ENCODE measurements around the gene CLEC1A.
A peak's percentile ranks its signal among the peaks of the same experiment; 100 is the strongest.
"Not testable (repeated sequence)": the region's sequence is repeated elsewhere in the genome, so short reads cannot be mapped to it uniquely, and the experiment has no call there.

The CLEC1A gene

DNA sequence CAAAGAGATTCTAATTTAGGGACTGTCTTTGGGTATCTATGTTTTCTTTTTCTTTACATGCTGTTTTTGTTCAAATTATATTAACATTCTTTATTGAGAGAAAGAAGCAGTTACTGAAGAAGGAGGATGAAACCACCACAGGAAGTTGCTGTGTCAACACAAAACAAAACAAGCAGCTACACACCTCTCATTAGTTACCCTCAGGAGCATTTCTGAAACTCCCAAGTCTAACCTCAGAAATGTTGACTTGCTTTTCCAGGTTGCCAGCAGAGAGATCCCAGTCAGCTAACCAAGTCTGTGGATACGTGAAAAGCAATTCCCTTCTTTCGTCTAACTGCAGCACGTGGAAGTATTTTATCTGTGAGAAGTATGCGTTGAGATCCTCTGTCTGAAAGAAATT is 33.5 kb downstream of the CLEC1A start:
- no peak overlapping the region for H3K27ac ChIP-seq
- no peak for DNase-seq (ENCODE audit: low read depth, low spot score)

DNA sequence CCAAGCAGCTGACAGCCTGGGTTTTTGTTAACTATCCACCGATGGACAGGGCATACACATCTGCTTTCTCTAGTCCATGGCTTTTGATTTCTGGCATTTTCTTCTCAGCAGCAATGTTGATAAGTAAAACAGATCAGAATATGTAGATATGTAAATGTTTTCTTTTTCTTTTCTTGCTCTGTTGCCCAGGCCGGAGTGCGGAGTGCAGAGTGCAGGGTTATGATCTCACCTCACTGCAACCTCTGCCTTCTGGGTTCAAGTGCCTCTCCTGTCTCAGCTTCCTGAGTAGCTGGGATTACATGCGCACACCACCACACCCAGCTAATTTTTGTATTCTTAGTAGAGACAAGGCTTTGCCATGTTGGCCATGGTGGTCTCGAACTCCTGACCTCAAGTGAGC is 40.4 kb downstream of the CLEC1A start:
- no peak for DNase-seq (ENCODE audit: low read depth, low spot score)
- no peak overlapping the region for H3K27ac ChIP-seq

DNA sequence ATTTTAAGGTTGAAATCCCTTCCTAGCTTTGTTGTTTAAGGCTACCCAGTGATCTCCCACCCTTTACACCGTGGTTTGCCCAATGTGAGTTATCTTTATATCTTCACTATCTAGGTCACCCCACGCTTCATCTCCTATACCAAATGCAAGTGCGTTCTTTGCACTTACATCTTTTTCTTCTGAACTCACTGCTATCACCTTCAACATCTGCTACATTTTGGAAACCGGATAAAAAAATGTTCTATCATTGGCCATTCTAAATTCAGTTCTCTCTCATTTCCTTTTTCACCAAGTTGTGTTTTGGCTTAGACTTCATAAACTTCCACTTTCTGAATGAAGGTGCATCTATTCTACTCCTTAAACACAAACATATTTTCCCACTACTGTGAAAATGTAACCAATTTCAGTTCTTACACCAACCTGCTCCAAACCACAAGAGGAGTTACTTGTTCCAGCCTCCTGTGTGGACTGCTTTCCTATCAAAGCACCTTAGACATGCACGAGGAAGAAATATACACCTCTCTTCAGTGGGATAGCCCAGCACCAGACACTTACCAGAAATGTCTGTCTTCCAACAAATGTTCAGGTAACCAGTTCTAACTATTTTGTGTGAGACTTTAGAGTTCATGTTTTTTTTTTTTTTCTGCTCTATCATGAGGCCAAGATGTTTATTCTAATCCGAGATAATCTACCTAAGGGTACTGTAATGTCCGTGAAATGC is 46.4 kb downstream of the CLEC1A start:
- no peak for DNase-seq (ENCODE audit: low read depth, low spot score)
- H3K27ac ChIP-seq: no peak overlapping the region

DNA sequence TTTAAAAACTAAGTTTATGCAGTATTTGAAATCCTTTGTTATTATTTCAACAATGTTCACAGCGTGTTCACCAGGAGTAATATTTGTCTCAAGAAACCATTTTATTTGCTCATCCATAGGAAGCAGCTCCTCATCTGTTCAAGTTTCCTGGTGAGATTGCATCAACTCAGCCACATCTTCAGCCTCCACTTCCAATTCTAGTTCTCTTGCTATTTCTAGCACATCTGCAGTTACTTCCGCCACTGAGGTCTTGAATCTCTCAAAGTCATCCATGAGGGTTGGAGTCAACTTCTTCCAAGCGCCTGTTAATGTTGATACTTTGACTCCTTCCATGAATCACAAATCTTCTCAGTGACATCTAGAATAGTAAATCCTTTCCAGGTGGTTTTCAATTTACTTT is 50.3 kb downstream of the CLEC1A start:
- no peak for DNase-seq (ENCODE audit: low read depth, low spot score)

DNA sequence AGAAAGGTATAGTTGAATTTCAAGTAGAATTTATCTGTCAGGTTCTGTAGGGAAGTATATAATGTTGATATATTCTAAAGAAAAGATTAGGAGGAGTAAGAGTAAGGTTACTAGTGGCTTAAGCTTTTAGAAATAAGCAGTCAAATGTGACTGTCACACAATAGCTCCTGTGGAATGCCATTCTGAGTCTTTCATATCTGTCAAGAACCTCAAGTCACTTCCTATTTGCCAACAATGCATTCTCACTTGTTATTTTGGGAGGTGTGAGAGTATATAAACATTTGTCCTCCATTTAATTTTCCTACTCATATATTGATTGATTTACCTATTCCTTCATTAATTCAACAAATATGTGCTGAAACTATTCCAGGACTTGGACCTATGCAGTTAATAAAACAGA is 56.6 kb downstream of the CLEC1A start:
- H3K27ac ChIP-seq: no peak overlapping the region
- DNase-seq (ENCODE audit: low read depth, low spot score): no peak

More for the DNA sequence above, 50.3 kb downstream of the CLEC1A start:
- no peak overlapping the region for H3K27ac ChIP-seq

DNA sequence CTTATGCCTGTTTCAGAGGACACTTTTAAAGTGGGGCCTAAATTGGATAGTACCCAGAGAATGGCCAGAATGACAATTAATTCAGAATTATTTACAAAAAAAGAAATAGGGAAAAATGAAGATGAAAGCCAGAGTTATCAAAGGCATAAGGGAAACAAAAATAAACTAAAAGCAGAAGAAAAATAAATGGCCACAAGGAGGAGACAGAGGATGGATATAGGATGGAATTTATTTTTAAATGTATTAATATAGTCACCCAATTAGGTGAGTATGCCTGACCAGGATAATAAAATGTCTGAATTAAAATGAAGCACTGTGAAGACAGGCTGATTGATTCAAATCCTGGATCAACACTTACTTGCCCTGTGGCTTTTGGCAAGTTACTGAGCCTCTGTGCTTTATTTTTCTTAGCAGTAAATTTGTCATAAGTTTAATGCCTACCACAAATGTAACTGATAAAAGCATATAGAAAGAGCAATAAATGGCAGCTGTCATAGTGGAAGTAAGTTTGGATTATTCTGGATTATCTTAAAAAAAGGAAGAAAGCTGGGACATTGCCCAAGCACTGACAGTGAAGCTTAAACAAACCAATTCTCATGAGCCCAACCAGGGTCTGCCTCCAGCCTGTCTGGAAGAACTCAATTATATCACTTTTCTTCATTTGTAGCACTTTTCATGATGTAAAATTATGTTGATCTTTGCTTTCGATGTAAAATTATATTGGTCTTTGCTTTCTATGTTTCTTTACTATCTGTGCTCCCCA is 64.8 kb downstream of the CLEC1A start:
- DNase-seq (ENCODE audit: low read depth, low spot score): no peak

DNA sequence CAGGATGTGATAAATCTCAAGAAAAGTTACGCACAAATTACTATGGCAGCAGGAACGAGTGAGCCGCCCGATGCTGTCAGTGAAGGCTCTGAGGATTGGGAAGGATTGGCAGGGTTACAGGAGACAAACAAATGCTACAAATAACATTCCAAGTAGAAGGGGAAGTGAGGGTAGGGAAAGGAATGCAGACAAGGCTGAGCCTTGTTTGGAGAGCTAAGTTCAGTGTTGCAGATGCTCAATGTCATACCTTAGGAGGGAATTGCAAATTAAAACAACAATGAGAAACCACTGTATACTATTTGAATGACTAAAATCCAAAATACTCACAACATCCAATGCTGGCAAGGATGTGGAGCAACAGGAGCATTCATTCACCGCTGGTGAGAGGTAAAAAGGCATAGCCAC is 67.0 kb downstream of the CLEC1A start:
- DNase-seq (ENCODE audit: low read depth, low spot score): no peak
- H3K27ac ChIP-seq: peak overlapping the region; percentile 39

More for the DNA sequence above, 64.8 kb downstream of the CLEC1A start:
- no peak overlapping the region for H3K27ac ChIP-seq

DNA sequence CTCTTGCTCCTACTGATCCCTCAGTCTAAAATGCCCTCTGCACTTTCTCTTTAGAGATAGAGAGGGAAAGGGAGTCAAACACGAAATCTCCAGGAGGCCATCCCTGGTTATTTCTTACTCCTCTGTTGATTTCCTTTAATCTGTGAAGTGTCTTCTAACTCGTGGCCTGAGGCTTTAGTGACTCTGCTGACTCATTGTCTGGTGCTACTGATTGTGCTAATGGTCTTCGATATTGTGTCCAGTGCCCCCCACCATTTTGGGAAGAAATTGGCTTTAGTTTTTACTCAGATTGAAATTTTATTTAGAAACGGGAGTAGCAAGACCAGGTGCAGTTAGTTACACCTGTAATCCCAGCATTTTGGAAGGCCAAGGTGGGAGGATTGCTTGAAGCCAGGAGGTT is 67.5 kb downstream of the CLEC1A start:
- no peak for DNase-seq (ENCODE audit: low read depth, low spot score)
- H3K27ac ChIP-seq: peak overlapping the region; percentile 39

DNA sequence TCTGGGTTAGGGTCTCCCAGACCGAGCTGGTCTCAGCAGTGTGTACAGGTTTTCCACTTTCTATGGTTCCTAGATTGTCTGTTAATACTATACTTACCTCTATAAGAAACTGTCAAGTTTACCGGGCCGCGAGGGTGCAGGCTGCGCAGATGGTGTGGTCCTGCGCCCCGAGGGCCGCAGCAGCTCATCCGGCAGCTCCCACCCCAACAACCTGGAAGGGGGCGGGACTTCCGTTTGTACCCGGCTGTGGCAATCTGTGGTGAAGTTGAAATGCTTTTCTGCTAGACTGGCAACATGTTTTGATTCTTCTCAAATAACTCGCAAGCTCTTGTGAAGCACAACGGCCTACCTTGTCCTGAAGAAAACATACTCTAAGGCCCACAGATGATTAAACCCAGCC is 68.3 kb downstream of the CLEC1A start, which contains the start of gene CLEC9A:
Gene CLEC9A, plus strand, starts transcription at position 237 of the 400 bp plus-strand sequence. CDS start 22,006 bp downstream, outside the sequence.
- H3K27ac ChIP-seq: peak within 1 kb of the TSS; percentile 39
- no peak for DNase-seq (ENCODE audit: low read depth, low spot score)

DNA sequence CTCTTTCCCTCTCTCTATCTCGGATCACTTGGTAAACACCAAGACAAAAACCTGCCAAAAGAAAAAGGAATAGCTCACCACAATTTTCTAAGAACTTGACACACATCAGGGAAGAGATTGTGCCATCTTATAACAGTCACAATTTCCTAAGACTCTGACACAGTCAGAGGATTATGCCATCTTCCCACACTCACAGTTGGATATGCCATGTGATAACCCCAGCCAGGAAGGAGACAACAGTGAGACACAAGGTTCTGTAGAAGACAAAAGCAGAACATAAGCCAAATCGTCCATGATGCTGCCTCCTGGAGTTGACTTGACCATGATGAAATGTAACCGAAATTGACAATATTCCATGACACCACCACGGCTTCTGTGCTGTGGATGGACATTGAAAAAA is 71.1 kb downstream of the CLEC1A start:
- peak overlapping the region; percentile 74 for H3K27ac ChIP-seq
- DNase-seq (ENCODE audit: low read depth, low spot score): peak; percentile 58

DNA sequence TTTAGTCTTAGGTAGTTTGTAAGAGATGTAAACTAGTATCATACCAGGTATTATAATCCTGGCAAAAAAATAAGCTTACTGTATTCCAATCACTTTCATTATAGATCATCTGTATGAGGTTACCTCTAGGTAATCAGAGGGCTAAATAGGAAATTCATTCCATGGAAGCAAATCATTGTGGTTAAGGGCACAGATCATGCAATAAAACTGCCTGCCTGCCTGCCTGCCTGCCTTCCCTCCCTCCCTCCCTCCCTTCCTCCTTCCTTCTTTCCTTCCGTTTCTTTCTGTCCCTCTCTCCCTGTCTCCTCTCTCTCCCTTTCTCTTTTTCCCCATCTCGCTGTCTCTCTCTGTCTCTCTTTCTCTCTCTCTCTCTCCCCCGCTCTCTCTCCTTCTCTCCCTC is 71.5 kb downstream of the CLEC1A start:
- no peak for DNase-seq (ENCODE audit: low read depth, low spot score)
- H3K27ac ChIP-seq: peak overlapping the region; percentile 74

DNA sequence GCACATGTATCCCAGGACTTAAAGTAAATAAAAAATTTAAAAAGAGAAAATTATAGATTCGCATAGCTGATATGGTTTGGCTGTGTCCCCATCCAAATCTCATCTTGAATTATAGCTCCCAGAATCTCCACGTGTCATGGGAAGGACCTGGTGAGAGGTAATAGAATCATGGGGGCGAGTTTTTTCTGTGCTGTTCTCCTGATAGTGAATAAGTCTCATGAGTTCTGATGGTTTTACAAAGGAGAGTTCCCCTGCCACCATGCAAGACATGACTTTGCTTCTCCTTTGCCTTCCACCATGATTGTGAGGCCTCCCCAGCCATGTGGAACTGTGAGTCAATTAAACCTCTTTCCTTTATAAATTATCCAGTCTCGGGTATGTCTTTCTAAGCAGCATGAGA is 72.1 kb downstream of the CLEC1A start:
- H3K27ac ChIP-seq: peak overlapping the region; percentile 74
- DNase-seq (ENCODE audit: low read depth, low spot score): not testable (repeated sequence)

DNA sequence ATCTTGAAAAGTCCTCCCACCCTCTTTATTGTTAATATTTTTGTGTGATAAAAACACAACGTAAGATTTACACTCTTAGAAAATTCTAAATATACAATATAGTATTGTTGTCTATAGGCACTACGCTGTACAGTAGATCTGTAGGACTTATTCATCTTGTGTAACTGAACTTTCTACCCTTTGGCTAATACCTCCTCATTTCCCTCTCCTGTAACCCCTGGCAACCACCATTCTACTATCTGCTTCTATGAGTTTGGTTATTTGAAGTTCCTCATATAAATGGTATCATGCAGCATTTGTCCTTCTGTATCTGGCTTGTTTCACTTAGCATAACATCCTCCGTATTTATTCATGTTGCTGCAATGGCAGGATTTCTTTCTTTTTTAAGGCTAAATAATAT is 73.5 kb downstream of the CLEC1A start:
- no peak overlapping the region for H3K27ac ChIP-seq
- no peak for DNase-seq (ENCODE audit: low read depth, low spot score)

DNA sequence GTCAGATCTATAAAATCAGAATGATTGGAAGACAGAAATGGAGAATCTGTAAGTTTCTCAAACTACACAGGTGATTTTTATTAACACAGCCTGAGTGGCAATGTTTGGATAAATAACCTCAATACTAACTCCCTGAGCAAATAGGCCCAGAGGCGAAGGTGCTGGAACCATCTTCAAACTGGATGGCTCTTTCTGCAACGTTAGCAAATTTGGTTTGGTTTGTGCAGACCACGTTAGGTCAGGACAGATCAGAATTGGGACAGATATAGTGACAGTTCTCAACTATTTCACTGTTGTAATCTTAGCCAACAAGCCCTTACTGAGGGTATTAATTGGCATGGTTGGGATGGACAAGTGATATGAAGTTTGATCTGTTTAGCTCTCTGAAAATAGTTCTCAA is 77.4 kb downstream of the CLEC1A start:
- DNase-seq (ENCODE audit: low read depth, low spot score): no peak
- no peak overlapping the region for H3K27ac ChIP-seq

All from epithelial cell of prostate (primary cell).